HepG2 (cell line): ENCODE data around the gene ANAPC10.

Source experiments
- ATF7 ChIP-seq, 2 experiments: fragments of 450-650 bp in 1 of 2; sonication (generic) in 1 of 2; formaldehyde crosslinking in 1 of 2; IDR thresholded peaks; 2 replicates each; pipeline versions ENCODE4 v1.4.0 to v1.6.1; 2016 to 2020; ENCODE audit warnings: antibody characterized with exemption in 1 of 2, mild to moderate bottlenecking in 1 of 2, missing genetic modification reagents in 1 of 2
- HDAC2 ChIP-seq: sonication (generic); formaldehyde crosslinking; IDR thresholded peaks from 2 replicates; pipeline ENCODE4 v1.4.0; 2020; ENCODE audit warnings: missing genetic modification reagents
- MED8 ChIP-seq: sonication (generic); formaldehyde crosslinking; IDR thresholded peaks from 2 replicates; pipeline ENCODE4 v1.8.1; 2023; ENCODE audit warnings: mild to moderate bottlenecking, missing genetic modification reagents; ENCODE audit not compliant: insufficient replicate concordance
- ZNF232 ChIP-seq: sonication (generic); formaldehyde crosslinking; IDR thresholded peaks from 2 replicates; pipeline ENCODE4 v1.4.0; 2020; ENCODE audit warnings: missing genetic modification reagents, borderline replicate concordance
- ZNF281 ChIP-seq: sonication (generic); formaldehyde crosslinking; IDR thresholded peaks from 2 replicates; pipeline ENCODE4 v1.4.0; 2020; ENCODE audit warnings: missing genetic modification reagents, borderline replicate concordance
- ZNF34 ChIP-seq: sonication (generic); formaldehyde crosslinking; IDR thresholded peaks from 2 replicates; pipeline ENCODE4 v1.4.0; 2020; ENCODE audit warnings: mild to moderate bottlenecking, missing genetic modification reagents, borderline replicate concordance
- TF ChIP-seq, protein P1 (sequence below): sonication (generic); formaldehyde crosslinking; conservative IDR thresholded peaks from 2 replicates; pipeline ENCODE4 v1.4.0; 2020; ENCODE audit warnings: missing genetic modification reagents
- TF ChIP-seq, protein P2 (sequence below): sonication (generic); formaldehyde crosslinking; IDR thresholded peaks from 2 replicates; pipeline ENCODE4 v1.4.0; 2020; ENCODE audit warnings: missing genetic modification reagents

DNA sequence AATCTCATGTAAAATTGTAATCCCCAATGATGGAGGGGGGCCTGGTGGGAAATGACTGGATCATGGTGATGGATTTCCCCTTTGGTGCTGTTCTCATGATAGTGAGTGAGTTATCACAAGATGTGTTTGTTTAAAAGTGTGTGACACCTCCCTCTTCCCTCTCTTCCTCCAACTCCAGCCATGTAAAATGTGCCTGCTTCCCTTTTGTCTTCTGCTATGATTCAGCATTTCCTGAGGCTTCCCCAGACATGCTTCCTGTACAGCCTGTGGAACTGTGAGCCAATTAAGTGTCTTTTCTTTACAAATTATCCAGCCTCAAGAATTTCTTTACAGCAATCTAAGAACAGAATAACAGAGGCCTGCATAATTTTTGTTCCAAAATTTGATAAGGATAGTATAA, 85.2 kb downstream of the ANAPC10 start:
- no peak for TF ChIP-seq MED8 (CRISPR knock-in tag)
- TF ChIP-seq ZNF34 (CRISPR knock-in tag), result no peak
- TF ChIP-seq, protein P1, sequence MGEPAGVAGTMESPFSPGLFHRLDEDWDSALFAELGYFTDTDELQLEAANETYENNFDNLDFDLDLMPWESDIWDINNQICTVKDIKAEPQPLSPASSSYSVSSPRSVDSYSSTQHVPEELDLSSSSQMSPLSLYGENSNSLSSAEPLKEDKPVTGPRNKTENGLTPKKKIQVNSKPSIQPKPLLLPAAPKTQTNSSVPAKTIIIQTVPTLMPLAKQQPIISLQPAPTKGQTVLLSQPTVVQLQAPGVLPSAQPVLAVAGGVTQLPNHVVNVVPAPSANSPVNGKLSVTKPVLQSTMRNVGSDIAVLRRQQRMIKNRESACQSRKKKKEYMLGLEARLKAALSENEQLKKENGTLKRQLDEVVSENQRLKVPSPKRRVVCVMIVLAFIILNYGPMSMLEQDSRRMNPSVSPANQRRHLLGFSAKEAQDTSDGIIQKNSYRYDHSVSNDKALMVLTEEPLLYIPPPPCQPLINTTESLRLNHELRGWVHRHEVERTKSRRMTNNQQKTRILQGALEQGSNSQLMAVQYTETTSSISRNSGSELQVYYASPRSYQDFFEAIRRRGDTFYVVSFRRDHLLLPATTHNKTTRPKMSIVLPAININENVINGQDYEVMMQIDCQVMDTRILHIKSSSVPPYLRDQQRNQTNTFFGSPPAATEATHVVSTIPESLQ, result no peak
- no peak for TF ChIP-seq ZNF232 (CRISPR knock-in tag)
- no peak for TF ChIP-seq ZNF281 (CRISPR knock-in tag)
- no peak for TF ChIP-seq HDAC2
- no peak for TF ChIP-seq ATF7 (IDR thresholded peaks at IDR 0.05)
- TF ChIP-seq ATF7 (CRISPR knock-in tag; IDR thresholded peaks at IDR 0.05), result no peak
- TF ChIP-seq, protein P2, sequence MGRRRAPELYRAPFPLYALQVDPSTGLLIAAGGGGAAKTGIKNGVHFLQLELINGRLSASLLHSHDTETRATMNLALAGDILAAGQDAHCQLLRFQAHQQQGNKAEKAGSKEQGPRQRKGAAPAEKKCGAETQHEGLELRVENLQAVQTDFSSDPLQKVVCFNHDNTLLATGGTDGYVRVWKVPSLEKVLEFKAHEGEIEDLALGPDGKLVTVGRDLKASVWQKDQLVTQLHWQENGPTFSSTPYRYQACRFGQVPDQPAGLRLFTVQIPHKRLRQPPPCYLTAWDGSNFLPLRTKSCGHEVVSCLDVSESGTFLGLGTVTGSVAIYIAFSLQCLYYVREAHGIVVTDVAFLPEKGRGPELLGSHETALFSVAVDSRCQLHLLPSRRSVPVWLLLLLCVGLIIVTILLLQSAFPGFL (CRISPR knock-in tag), result no peak
